HUDEP-2 (cell line): ENCODE data around the gene LETM1.
"Not testable (repeated sequence)": the region's sequence is repeated elsewhere in the genome, so short reads cannot be mapped to it uniquely, and the experiment has no call there.

ENCODE experiments used
- DNase-seq, 76 experiments: peaks; one replicate each; lab custom pipeline; 2025; ENCODE audit not compliant: unreplicated experiment in 76 of 76; lab: John Stamatoyannopoulos, UW

The LETM1 gene

DNA sequence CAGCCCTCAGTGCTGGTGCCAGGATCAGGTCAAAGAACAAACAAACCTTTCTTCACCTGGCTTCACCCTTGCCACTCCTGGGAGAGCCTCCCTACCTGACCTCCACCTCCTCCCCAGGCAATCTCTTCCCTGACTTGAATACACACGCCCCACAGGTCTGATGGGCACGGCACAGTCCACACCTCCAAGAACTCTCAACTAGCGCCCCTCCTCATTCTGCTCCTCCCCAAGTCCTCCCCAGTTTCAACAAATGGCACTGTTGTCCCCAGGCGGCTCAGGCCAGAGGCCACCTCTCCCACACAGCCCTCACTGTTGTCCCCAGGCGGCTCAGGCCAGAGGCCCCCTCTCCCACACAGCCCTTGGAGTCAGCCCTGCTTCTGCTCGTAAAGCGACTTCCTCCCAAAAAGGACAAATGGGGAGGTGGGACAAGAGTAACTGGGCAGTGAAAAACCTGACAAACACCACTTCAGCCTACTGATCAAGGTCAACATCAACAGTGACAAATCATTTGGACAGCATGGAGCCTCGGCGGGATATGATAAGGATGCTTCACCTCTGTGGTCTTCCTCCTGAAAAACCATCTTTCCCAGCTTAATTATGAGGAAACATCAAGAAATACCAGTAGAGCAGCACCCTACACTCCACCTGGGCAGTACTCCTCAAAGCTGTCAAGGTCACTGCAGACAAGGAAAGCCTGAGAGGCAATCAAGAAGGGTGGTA is 2.9 kb downstream of the LETM1 start:
- DNase-seq: no peak

DNA sequence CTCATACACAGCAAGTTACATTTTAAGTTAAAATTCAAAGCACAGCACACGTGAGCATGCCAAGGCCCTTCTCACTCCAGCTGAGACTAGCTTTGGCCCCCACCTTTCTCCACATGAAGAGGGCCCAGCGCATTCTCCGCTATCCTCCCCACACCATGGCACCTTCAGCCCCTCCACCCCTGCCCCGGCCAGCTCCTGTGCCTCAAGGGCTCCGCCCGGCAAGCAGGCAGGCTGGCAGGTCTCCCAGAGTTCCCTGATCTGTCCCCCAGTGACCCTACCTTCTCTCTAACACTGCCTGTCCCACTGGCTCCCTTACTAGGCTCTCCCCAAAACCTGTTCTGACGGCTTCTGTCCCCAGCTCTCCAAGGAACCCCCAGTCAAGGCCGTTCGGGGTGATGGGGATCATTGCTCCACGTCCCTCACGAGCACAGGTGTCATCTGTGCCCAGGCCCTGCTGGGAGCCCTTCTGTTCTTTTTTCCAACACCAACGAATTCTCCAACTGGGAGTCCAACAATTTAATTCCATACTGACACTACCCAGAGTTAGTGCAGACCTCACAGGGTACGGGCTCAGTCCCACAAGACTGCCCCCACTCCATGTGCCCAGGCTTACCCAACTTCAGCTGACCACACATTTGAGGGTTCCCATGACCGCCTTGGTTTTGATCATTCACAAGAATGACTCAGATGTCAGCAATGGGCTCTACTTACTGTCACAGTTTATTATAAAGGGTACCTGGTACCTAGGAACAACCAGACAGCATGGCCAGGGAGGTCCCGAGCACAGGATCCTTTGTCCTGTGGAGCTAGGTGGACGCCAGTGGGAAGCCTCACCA is 4.2 kb downstream of the LETM1 start:
- peak in 32 of 76 experiments; percentile 6 to 49 (median 24) for DNase-seq

DNA sequence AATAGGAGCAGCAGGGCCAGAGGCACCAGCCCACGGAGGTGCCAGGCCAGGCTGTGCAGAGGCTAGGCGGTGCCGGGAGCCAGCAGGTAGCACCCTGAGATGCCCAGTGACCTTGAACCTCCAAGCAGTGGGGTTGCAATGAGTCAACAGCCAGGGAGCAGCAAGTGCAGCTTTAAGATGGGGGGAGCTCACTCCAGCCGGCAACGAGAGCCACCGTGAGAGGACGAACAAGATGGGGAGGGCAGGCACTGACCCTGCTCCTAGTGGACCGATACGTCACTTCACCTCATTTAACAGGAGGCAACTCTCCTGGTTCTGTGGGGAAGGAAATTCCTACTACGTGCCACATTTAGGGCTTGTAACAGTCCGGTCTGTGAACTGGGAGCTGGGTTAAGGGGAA is 4.8 kb downstream of the LETM1 start:
- no peak for DNase-seq

DNA sequence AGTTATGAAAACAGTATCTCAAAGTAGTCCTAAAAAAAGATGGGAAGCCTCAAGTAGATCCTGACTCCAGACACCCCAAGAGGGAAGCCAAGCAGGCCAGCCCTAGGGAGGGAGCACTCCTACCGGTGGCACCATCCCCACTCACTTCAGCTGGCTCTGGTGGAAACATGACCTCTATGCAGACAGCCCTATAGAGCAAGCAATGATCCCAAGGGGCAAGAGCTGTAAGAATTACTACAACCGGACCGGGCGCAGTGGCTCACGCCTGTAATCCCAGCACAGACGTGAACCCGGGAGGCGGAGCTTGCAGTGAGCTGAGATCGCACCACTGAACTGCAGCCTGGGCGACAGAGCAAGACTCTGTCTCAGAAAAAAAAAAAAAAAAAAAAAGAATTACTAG is 5.7 kb downstream of the LETM1 start:
- DNase-seq: no peak

DNA sequence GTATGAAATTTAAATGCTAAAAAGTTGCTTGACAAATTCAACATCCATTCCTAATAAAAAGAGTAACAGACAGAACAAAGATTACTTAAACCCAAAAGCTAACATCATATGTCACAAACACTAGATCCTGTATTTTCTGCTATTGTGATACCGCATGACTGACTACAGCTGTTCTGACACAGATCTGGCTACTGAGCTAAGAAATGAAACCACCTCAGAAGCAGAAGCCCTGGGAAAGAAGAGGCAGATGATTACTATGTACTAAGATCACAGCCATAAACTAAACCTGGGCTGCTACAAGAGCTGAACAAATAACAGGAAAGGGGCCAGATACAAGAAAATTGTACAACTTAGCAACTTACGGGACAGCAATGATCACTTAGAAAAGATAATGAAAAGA is 9.4 kb downstream of the LETM1 start:
- DNase-seq: no peak

DNA sequence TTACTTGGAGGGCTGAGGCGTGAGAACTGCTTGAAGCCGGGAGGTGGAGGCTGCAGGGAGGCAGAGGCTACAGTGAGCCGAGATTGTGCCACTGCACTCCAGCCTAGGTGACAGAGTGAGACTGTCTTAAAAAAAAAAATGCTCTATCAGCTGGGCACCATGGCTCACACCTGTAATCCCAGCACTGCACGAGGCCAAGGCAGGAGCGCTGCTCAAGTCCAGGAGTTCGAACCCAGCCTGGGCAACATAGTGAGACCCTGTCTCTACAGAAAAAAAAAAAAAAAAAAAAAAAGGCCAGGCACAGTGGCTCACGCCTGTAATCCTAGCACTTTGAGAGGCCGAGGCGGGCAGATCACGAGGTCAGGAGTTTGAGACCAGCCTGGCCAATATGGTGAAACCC is 11.3 kb downstream of the LETM1 start:
- not testable (repeated sequence) for DNase-seq

DNA sequence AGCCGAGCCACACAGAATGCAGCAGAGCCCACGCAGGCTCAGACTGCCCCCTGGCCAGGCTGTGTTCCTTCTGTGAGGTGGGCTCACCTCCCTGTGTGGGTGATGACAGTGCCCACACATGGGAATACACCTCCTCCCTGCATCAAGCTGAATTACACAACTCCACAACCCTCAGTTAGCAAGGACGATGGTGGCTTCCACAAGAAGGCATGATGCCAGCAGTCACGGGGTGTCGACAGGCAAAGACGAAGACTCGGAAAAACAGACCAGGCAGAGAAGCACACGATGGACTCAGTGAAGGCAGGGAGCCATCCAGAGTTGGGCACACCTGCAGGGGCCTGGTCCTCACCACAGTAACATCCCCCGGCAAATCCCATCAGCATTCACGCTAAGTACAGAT is 12.1 kb downstream of the LETM1 start:
- DNase-seq: no peak

DNA sequence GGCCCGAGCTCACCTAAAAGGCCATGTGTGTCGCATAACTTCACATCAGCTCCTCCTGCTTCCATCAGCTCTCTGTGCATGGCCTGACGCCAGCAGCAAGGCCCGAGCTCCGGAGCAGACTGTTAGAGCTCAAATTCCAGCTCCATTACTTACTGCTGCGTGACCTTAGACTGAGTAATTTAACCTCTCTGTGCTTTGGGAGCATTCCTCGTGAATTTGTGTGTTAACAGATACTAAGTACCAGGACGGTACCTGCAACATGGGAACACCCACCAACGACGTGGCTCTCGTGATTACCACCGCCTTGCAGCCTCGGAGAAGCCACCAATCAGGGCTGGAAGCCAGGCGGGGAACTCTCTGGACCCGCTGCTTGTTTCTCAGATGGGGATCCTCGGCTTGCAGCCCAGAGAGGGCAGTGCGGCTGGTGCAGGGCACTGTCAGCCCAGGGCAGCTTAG is 12.9 kb downstream of the LETM1 start:
- DNase-seq: no peak

DNA sequence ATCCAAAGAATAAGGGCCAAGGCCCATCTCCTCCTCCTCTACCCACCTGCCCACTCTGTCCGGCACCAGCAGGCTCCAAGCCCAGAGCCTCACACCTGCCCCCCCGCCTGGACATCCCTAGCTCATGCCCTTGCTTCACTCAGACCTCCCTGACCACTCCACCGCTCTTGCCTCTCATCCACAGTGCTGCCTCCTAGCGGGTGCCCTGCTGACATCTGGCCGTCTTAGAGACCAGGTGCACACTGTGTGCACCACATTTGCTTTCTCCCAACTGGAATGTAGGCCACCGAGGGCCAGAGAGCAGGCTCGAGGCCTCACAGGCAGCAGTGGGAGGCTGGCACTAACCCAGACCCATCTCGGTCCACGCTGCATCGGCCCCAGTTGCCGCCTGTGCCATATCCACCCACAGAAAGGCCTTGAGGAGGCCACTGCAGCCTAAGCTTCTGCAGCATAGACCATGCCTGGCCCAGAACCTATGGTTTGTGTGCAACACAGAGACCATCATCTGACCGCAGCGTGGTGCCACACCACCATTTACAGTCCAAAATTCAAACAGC is 13.5 kb downstream of the LETM1 start:
- no peak for DNase-seq

DNA sequence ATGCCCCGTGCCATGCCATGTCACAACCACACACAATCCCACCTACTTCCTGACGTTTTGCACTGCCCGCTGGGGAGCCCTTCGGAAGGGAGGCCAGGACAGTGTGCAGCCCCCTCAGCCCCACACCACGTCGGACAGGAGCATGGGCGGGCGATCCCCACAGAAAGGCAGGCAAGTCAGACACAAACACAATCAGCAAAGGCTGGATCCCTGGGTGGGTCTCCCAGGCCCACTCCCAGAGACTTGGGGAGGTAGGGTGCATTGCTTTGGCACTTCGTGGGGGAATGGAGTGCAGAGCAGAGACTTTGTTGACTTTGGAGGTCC is 14.1 kb downstream of the LETM1 start:
- no peak for DNase-seq

DNA sequence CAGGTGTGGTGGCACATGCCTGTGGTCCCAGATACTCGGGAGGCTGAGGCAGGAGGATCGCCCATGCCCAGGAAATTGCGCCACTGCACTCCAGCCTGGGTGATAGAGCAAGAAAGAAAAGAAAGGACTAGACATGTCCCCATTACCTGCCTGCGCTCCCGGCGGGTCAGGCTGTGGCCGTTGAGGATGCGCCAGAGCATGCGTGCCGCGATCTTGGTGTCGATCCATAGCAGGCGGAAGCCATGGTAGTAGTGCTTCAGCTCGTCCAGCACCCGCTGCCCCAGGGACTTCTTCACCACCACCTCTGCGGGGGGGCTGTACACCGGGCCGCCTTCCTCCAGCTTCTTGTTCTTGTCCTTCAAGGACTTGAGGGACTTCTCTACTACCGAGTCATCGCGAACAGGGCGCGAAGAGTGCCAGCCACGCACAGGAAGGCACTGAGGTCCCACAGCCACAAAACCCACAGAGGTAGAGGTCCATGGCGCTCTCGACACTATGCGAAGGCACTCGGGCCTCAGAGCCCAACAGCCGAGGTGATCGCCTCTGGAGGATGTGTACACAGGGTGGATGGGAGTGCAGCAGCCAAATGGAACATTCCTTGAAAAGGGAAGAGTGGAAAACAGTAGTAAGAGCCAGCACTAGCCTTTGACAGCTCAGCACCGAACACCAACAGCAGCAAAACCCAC is 14.6 kb downstream of the LETM1 start:
- no peak for DNase-seq

DNA sequence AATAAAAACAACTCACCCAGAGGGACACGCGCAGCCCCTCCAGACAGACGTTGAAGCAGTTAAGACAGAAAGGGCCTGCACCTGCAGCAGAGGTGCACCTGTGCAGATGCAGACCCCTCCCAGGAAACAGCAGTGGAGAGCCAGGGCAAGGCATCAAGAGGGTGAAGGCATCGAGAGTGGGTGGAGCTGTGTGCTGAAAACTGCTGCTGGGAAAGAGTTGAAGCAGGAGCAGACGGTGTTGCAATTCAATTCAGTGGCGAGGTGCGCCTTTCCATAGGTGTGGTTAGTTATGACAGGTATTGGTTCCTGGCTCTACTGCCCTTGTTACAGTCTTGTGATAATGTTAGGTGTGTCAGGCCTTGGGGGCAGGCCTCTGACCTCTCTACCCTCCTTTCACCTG is 16.7 kb downstream of the LETM1 start:
- DNase-seq: no peak

DNA sequence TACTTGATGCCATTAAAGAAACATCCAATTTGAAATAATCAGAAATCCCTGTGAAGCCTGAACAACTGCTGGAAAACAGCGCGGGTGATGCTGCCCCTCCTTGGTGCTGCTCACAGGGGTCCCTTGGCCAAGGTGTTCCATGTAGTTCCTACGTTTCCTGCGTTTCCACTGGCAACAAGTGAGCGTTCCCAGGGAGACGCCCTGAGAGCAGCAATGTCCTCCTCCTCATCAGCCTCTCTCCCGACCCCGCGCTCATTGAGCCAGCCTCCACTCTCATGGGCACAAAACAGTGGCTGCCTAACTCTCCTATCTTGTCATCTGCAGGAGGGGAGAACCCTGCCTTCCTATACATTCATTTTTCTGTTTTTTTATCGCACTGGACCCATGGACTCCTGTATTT is 18.9 kb downstream of the LETM1 start:
- DNase-seq: no peak

DNA sequence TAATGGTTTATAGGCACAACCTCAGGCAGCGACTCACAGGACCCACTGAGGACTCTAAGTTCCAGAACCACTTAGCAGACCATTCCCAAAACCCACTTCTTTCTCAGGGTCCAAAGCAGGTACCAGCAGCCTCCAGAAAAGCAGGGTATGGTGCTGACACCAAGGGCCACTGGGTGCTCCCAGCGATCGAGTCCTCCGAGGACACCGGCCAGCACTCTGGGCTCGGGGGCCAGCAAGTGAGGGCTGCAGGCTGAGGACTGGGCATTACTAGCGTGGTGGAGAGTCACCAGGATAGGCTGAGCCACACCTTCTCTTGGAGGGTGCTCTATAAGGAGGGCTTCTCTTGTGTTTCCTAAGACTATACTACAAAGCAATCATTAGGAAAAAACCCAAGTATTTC is 19.3 kb downstream of the LETM1 start:
- DNase-seq: no peak

DNA sequence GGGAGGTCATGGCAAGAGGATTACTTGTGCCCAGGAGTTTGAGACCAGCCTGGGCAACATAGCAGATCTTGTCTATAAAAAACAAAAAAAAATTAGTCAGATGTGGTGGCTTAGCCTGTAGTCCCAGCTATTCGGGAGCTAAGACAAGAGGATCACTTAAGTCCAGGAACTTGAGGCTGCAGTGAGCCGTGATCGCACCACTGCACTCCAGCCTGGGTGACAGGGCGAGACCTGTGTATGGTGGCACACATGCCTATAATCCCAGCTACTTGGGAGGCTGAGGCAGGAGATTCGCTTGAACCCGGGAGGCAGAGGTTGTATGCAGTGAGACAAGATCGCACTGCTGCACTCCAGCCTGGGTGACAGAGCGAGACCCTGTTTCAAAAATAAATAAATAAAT is 20.1 kb downstream of the LETM1 start:
- DNase-seq: not testable (repeated sequence)

DNA sequence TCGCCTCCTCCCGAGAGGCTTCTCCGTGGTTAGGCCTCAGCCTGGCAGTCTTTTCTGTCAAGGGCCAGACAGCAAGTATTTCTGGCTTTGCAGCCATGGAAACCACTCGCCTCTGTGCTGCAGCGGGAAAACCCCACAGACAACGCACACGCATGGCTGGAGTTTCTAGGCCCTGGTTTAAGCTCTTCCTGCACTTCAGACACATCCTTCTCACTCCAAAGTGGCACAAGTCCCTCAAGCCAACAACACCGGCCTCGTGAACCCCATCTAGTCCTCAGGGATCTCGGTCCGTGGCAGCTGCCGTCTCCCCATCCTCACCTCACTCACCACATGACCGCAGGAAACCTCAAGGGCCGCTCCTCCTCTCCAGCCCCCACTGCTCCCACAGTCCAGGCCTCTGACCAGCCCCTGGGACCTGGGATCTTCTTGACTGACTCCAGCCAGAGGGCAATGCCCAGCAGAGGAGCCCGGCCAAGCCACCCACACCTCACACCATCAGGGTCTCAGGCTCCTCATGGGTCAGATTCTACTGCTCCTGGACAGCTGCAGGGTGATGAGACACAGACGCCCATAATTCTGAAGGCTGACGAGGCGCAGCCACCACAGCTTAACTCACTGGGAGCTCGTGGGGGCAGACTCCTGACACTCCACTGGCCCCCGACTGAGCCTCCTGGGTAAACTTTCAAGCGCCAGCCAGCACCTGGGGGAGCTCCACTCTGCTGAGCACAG is 21.7 kb downstream of the LETM1 start:
- no peak for DNase-seq

DNA sequence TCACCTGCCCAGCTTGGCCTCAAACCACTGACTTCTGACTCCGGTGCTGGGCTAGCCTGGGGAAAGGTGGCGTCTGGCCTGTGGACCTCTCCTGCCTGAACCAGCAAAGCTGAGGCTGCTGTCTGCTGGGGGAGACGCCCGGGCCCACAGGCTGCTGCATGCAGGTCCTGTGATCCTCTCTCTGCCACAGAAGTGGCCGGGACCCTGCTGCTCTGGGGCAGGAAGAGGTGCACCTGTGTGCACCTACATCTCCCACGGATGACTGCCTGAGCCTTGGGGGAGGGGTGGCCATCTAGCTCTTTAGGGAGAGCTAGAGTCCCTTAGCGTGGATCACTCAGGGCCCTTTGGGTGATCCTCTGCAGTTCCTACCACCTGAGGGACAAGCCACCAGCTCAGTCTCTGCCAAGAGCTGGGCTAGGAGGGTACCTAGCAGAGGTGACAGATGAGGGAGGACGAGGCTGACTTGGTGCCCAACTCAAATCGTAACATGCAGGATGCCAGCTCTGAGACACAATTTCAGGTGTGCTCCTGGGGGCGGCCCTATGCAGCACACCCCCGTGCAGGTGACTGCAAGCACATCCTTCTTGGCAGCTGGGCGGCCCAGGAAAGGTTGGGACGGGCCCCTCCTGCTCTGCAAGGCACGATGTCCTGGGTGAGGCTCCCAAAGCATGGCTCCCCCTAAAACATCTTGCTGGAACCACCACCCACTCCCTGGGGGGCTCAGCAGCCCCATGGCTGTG is 22.5 kb downstream of the LETM1 start:
- DNase-seq: no peak

DNA sequence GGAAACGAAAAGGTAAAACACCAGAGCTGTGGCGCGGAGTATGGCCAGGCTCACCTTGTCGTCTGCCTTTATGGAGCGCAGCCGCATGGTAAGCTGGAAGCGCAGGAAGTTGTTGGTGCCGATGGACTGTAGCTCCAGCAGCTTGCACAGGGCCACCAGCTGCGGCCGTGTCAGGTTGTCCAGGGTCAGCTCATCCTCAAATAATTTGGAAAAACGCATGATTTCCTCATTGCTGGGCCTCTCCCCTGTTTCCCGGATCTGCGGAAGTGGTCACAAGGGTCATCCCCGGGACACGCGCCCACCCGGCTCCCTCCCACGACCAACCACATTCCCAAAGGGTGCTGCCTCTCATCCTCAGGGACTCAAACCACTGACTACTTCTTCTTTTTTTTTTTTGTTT is 23.3 kb downstream of the LETM1 start:
- DNase-seq: no peak

DNA sequence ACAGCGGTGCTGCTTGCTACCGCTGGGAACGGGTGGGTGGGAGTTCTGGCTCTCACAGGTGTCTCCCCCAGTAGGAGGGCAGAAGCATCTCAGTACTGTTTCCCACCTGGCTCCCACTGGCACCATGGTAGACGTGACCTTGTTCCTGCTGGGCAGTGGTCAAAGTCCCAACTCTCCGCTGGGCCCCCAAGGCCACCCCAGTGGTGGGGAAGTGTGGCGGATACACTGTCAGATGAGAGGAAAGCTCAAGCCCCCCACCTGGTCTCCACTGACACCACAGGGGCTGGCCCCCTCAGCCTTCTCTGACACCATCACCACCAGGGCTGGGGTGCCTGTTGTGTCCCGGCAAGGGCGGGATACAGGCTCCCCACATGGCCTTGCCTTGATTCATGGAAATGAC is 24.6 kb downstream of the LETM1 start:
- no peak for DNase-seq

DNA sequence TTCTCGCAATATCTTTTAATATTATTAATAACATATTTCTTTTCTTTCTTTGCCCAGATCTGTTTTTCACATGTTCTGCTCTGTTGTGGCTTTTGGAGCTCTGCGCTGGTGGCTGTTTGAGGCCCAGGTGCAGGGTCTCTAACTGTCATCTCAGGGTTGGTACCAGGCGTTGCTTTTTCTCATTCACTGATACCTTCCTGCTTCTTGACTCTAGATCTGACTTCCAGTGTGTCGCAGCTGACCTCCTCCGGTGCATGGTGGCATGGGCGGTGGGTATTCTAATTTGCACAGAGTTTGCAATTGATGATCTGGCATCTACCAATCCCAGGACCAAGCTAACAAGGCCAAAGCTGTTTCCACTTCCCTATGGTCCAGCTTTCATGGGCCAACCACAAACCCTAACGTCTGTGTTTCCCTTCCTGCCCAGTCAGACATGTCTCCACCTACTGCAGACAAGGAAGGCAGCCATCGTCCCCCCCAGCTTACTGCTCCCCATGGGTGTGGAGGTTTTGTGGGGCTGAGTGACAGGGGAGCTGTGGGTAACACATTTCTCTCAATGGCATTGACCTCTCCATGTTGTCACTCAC is 25.2 kb downstream of the LETM1 start:
- no peak for DNase-seq
